B cell (primary cell): ENCODE results near the gene CATSPERE. TPM values are rescaled to one million over a fixed set of nuclear protein-coding genes. Genes with fewer than 3 reads are reported as not detected.

Source experiments
- ATAC-seq: fragments of 200-7000 bp; cut with Tn5 transposase; one replicate; pipeline ENCODE4 v1.10.0; 2021; ENCODE audit warnings: low read depth, mild to moderate bottlenecking, moderate number of reproducible peaks, moderate library complexity
- CTCF ChIA-PET: fragments of 350-600 bp; sonication (Branson Sonifier 250); formaldehyde crosslinking; loops from one replicate; lab custom pipeline; 2021; ENCODE audit warnings: antibody characterized with exemption, inconsistent platforms; lab: Charles Lee
- POLR2A ChIA-PET: fragments of 350-600 bp; sonication (Branson Sonifier 250); formaldehyde crosslinking; loops from one replicate; lab custom pipeline; 2021; ENCODE audit warnings: antibody characterized with exemption; lab: Charles Lee
- DNase-seq: peaks from one replicate; pipeline ENCODE4 v3.0.0; 2013
- H2AFZ ChIP-seq: 2 replicates; pipeline ENCODE4 v1.6.1; 2012; ENCODE audit warnings: mild to moderate bottlenecking, low read depth, low read length; ENCODE audit not compliant: insufficient read depth, poor library complexity, severe bottlenecking
- H3K27ac ChIP-seq, 2 donors: 1 replicate in 1 of 2; 2 replicates in 1 of 2; pipeline ENCODE4 v1.5.1; 2012 to 2013; ENCODE audit warnings: low read length in 2 of 2, mild to moderate bottlenecking in 2 of 2, moderate library complexity in 1 of 2
- H3K27me3 ChIP-seq, 4 experiments: fragments of 200-600 bp in 1 of 4; sonication (generic) in 1 of 4; replicated peaks in 1 of 4; 1 replicate in 2 of 4; 2 replicates in 2 of 4; pipeline versions ENCODE4 v1.6.1 to v1.7.0; 2013 to 2016; ENCODE audit warnings: low read length in 3 of 4, mild to moderate bottlenecking in 2 of 4, mixed read lengths in 1 of 4, moderate library complexity in 1 of 4; ENCODE audit not compliant: insufficient read depth in 4 of 4, control insufficient read depth in 3 of 4; ENCODE audit errors: control extremely low read depth in 1 of 4
- H3K36me3 ChIP-seq, 2 experiments: replicated peaks in 1 of 2; 1 replicate in 1 of 2; 2 replicates in 1 of 2; pipeline versions ENCODE4 v1.6.1 to v1.7.1; 2013; ENCODE audit warnings: low read length in 1 of 2; ENCODE audit not compliant: insufficient read depth in 2 of 2, control insufficient read depth in 1 of 2; ENCODE audit errors: control extremely low read depth in 1 of 2, extremely low read depth in 1 of 2
- H3K4me1 ChIP-seq, 2 donors: fragments of 200-600 bp in 1 of 2; sonication (generic) in 1 of 2; 1 replicate in 1 of 2; 2 replicates in 1 of 2; pipeline versions ENCODE4 v1.5.1 to v1.6.1; 2013 to 2017; ENCODE audit warnings: low read length in 2 of 2; ENCODE audit not compliant: control insufficient read depth in 2 of 2, insufficient read depth in 2 of 2
- H3K4me2 ChIP-seq: replicated peaks from 2 replicates; pipeline ENCODE3; 2012; ENCODE audit warnings: mild to moderate bottlenecking, low read depth, low read length; ENCODE audit not compliant: poor library complexity, severe bottlenecking
- H3K4me3 ChIP-seq, 5 experiments: fragments of 200-600 bp in 1 of 5; sonication (generic) in 1 of 5; 1 replicate in 3 of 5; 2 replicates in 2 of 5; pipeline versions ENCODE4 v1.5.1 to v1.7.0; 2011 to 2016; ENCODE audit warnings: low read length in 4 of 5, mild to moderate bottlenecking in 4 of 5, low read depth in 2 of 5, control low read depth in 1 of 5, moderate library complexity in 1 of 5; ENCODE audit not compliant: insufficient read depth in 1 of 5; ENCODE audit errors: control extremely low read depth in 1 of 5, extremely low read depth in 1 of 5
- H3K79me2 ChIP-seq: fragments of 200-600 bp; sonication (generic); one replicate; pipeline ENCODE4 v1.6.0; 2016; ENCODE audit warnings: low read length; ENCODE audit not compliant: control insufficient read depth, insufficient read depth
- H3K9ac ChIP-seq: fragments of 200-600 bp; sonication (generic); 2 replicates; pipeline ENCODE4 v1.6.1; 2017; ENCODE audit warnings: mild to moderate bottlenecking, low read length, moderate library complexity
- H3K9me3 ChIP-seq, 3 donors: one replicate each; pipeline versions ENCODE4 v1.6.1 to v1.7.1; 2013; ENCODE audit warnings: low read length in 2 of 3; ENCODE audit not compliant: control insufficient read depth in 2 of 3, insufficient read depth in 1 of 3; ENCODE audit errors: control extremely low read depth in 1 of 3
- H4K20me1 ChIP-seq: 2 replicates; pipeline ENCODE4 v1.6.0; 2012; ENCODE audit warnings: mild to moderate bottlenecking, low read length; ENCODE audit not compliant: insufficient read depth, control insufficient read depth, poor library complexity, severe bottlenecking
- H3K27ac Mint-ChIP-seq: one replicate; pipeline ENCODE4 v1.8.0; 2021; ENCODE audit warnings: mixed read lengths
- H3K27me3 Mint-ChIP-seq: one replicate; pipeline ENCODE4 v1.8.0; 2021; ENCODE audit warnings: mixed read lengths
- H3K4me1 Mint-ChIP-seq: one replicate; pipeline ENCODE4 v1.8.0; 2021; ENCODE audit warnings: mixed read lengths
- H3K4me3 Mint-ChIP-seq: one replicate; pipeline ENCODE4 v1.8.0; 2021; ENCODE audit warnings: mixed read lengths
- H3K9me3 Mint-ChIP-seq: one replicate; pipeline ENCODE4 v1.8.0; 2022; ENCODE audit warnings: mixed read lengths; ENCODE audit not compliant: insufficient read depth
- EZH2 ChIP-seq: IDR thresholded peaks from 2 replicates; pipeline ENCODE4 v1.6.1; 2012; ENCODE audit warnings: borderline replicate concordance, low read depth, mild to moderate bottlenecking, moderate library complexity, low read length; ENCODE audit not compliant: insufficient read depth, poor library complexity, severe bottlenecking
- WGBS: methylation state at CpG from one replicate; pipeline ENCODE4 v1.1.5; 2013; ENCODE audit warnings: missing lambda C conversion rate; ENCODE audit not compliant: insufficient coverage; 5-methylcytosine and 5-hydroxymethylcytosine counted together
- intact Hi-C: fragments of 100-400 bp; cut with micrococcal nuclease; formaldehyde crosslinking; loops from one replicate; pipeline ENCODE4 v1.10.0; 2022
- polyA plus RNA-seq: library from polyadenylated mRNA; depleted of rRNA; stranded (reverse); fragments of >200 nt; gene quantifications from 2 replicates; pipeline ENCODE4 v1.2.3, GENCODE V29; 2012
- total RNA-seq, 2 donors: library from RNA; stranded (reverse); fragments of 120-200 nt in 1 of 2; gene quantifications; 1 replicate in 1 of 2; 2 replicates in 1 of 2; pipeline versions ENCODE4 v1.2.3 to v1.2.4, GENCODE V29; 2013 to 2022
- TF ChIP-seq, protein P1 (sequence below): fragments of 200-600 bp; IDR thresholded peaks from one replicate; pipeline ENCODE4 v1.8.0; 2022; ENCODE audit warnings: antibody characterized with exemption, mild to moderate bottlenecking

Gene CATSPERE
- total and polyA plus RNA-seq, 2 donors (not counting 1 experiment from before 2014, with no cell fraction given) = 0.82 to 3.1 TPM

DNA sequence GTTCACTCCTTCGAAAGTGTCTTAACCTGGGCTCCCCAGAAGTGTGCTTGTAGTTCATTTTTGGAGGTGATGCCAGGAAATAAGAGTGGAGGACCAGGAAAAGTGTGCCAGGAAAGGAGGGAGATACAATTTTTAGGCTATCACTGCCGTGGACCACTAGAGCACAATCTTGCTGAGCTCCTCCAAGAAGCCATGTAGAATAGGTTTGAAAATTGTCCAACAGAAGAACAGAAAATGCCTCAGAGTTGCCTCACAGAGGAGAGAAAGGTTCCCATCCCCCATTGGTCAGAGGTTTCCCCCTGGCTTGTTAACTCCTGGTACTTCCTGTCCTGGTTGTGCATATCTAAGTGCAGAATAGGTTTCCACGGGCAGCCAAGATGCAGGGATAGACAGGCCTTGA lies 41.6 kb downstream of the CATSPERE start:
- H3K4me3 ChIP-seq = no peak overlapping the region
- Mint-ChIP-seq H3K9me3 (peaks cover under 1% of the 10 kb centered on the region), H3K4me3 (no peak overlapping the region), H3K27ac (no peak overlapping the region), H3K4me1 (no peaks in the 10 kb centered on the region), H3K27me3 (no peaks in the 10 kb centered on the region)
- DNase-seq (no peak), ATAC-seq (no peak)
- H3K4me1 ChIP-seq = no peaks in the 10 kb centered on the region
- H2AFZ ChIP-seq = no peak overlapping the region
- ChIA-PET CTCF (no interaction called here), POLR2A (no interaction called here)
- H3K27ac ChIP-seq = no peak overlapping the region
- no peaks in the 10 kb centered on the region for H3K27me3 ChIP-seq
- H3K36me3 ChIP-seq = no peaks in the 10 kb centered on the region
- no peaks in the 10 kb centered on the region for H4K20me1 ChIP-seq
- intact Hi-C loops = no loop called here
- TF ChIP-seq, protein P1, sequence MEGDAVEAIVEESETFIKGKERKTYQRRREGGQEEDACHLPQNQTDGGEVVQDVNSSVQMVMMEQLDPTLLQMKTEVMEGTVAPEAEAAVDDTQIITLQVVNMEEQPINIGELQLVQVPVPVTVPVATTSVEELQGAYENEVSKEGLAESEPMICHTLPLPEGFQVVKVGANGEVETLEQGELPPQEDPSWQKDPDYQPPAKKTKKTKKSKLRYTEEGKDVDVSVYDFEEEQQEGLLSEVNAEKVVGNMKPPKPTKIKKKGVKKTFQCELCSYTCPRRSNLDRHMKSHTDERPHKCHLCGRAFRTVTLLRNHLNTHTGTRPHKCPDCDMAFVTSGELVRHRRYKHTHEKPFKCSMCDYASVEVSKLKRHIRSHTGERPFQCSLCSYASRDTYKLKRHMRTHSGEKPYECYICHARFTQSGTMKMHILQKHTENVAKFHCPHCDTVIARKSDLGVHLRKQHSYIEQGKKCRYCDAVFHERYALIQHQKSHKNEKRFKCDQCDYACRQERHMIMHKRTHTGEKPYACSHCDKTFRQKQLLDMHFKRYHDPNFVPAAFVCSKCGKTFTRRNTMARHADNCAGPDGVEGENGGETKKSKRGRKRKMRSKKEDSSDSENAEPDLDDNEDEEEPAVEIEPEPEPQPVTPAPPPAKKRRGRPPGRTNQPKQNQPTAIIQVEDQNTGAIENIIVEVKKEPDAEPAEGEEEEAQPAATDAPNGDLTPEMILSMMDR = no peak
- TF ChIP-seq EZH2 = no peak
- 97% methylated on average over 3 of the region's 3 CpGs for WGBS
- H3K9ac ChIP-seq = no peak overlapping the region
- no peaks in the 10 kb centered on the region for H3K9me3 ChIP-seq
- H3K4me2 ChIP-seq = no peak overlapping the region
- H3K79me2 ChIP-seq = no peaks in the 10 kb centered on the region

- Histone ChIP-seq H3K4me3 (no peak overlapping the region), H3K9ac (no peak overlapping the region), H3K9me3 (peaks cover 4 to 10% (median 8%) of the 10 kb centered on the region in 3 donors), H3K4me1 (no peaks in the 10 kb centered on the region), H3K27ac (no peak overlapping the region), H3K79me2 (no peaks in the 10 kb centered on the region), H4K20me1 (no peaks in the 10 kb centered on the region), H3K4me2 (no peak overlapping the region), H3K27me3 (no peaks in the 10 kb centered on the region), H2AFZ (no peak overlapping the region), H3K36me3 (no peaks in the 10 kb centered on the region)
- Mint-ChIP-seq H3K4me3 (no peak overlapping the region), H3K27ac (no peak overlapping the region), H3K4me1 (no peaks in the 10 kb centered on the region), H3K9me3 (peaks cover 15% of the 10 kb centered on the region), H3K27me3 (no peaks in the 10 kb centered on the region)
- intact Hi-C loops = no loop called here
- ChIA-PET CTCF (no interaction called here), POLR2A (no interaction called here)
- DNase-seq (no peak), ATAC-seq (no peak)
- WGBS = 94% methylated on average over 5 of the region's 5 CpGs
- no peak for TF ChIP-seq EZH2
- TF ChIP-seq, protein P1 = no peak
Measured at GRCh38 chr1:244513493-244513892, 52.4 kb downstream of the CATSPERE start.
